Measurements from ENCODE around the gene ADAR.
"Not testable (repeated sequence)": the region's sequence is repeated elsewhere in the genome, so short reads cannot be mapped to it uniquely, and the experiment has no call there.

The ADAR gene, protein sequence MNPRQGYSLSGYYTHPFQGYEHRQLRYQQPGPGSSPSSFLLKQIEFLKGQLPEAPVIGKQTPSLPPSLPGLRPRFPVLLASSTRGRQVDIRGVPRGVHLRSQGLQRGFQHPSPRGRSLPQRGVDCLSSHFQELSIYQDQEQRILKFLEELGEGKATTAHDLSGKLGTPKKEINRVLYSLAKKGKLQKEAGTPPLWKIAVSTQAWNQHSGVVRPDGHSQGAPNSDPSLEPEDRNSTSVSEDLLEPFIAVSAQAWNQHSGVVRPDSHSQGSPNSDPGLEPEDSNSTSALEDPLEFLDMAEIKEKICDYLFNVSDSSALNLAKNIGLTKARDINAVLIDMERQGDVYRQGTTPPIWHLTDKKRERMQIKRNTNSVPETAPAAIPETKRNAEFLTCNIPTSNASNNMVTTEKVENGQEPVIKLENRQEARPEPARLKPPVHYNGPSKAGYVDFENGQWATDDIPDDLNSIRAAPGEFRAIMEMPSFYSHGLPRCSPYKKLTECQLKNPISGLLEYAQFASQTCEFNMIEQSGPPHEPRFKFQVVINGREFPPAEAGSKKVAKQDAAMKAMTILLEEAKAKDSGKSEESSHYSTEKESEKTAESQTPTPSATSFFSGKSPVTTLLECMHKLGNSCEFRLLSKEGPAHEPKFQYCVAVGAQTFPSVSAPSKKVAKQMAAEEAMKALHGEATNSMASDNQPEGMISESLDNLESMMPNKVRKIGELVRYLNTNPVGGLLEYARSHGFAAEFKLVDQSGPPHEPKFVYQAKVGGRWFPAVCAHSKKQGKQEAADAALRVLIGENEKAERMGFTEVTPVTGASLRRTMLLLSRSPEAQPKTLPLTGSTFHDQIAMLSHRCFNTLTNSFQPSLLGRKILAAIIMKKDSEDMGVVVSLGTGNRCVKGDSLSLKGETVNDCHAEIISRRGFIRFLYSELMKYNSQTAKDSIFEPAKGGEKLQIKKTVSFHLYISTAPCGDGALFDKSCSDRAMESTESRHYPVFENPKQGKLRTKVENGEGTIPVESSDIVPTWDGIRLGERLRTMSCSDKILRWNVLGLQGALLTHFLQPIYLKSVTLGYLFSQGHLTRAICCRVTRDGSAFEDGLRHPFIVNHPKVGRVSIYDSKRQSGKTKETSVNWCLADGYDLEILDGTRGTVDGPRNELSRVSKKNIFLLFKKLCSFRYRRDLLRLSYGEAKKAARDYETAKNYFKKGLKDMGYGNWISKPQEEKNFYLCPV

DNA sequence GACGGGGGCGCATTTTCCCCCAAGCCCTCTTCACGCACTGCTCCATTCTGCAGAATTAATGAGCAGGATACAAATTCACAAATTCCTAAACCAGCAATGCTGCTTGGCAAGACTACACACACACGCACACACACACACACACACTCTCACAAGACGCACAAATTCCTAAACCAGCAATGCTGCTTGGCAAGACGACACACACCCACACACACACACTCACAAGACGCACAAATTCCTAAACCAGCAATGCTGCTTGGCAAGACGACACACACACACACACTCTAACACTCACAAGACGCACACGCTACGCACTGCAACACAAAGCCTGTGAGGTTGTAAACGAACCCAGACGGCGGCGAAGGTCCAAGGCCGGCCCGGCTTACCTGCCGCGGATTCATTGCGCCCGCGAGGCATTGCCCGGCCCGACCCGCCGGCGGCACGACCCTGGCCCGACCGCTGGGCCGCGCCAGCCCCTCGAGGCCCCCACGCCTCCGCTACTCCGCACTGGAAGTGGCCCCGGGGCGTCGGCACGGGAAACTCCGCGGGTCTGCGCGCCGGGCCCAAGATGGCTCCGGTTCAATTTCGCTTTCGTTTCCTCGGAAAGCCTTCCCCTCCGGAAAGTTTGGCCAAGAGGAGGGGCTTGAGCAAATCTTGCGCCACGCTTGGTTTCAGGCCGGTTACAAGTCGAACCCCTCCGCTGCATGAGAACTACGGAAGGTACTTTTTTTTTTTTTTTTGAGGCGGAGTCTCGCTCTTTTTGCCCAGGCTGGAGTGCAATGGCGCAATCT lies at the start of gene ADAR:
TSS of gene ADAR (minus strand) at position 578 of the 788 bp plus-strand sequence. CDS start at position 398, 180 bp downstream.
- FAIRE-seq: peak; percentile 81

DNA sequence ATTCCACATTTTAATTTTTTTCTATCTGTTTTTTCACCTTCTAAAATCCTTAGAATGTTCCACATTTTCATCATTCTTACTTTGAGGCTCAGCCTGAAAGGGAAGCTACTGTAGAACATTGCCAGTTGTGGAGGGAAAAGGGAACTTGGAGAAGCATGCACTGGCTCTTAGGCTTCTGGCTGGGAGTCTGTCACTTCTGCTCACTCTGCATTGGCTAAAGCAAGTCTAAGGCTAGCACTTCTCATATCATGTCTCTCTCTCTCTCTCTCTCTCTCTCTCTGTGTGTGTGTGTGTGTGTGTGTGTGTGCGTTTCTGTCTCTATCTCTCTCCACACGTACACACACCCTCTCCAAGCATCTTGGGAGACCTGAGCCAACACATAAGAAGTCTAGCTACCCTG lies 49.6 kb upstream of the ADAR start:
- FAIRE-seq: no peak

DNA sequence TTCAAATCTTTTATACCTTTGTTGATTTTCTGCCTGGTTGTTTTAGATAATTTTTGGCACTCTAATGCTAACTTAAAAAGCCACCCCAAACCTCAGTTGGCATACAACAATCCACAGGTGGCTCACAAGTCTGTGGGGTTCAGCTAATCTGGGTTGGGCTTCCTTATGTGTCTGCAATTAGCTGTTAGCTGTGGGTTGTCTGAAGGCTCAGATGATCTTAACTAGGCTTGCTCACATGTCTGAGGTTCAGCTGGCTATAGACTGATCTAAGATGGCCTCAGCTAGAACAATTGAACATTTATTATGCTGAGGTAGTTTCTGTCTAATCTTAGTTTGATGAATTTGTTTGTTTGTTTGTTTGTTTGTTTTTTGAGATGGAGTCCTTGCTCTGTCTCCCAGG lies 44.9 kb upstream of the ADAR start:
- FAIRE-seq: no peak

DNA sequence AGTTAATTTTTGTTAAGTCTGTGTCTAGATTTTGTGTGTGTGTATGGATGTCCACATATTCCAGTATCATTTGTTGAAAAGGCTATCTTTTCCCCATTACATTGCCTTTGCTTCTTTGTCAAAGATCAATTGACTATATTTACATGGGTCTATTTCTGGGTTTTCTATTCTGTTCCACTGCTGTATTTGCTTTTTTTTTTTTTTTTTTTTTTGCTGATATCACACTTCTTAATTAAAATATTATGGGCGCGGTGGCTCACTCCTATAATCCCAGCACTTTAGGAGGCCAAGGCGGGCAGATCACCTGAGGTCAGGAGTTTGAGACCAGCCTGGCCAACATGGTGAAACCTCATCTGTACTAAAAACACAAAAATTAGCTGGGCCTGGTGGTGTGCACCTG lies 36.7 kb upstream of the ADAR start:
- FAIRE-seq: not testable (repeated sequence)

DNA sequence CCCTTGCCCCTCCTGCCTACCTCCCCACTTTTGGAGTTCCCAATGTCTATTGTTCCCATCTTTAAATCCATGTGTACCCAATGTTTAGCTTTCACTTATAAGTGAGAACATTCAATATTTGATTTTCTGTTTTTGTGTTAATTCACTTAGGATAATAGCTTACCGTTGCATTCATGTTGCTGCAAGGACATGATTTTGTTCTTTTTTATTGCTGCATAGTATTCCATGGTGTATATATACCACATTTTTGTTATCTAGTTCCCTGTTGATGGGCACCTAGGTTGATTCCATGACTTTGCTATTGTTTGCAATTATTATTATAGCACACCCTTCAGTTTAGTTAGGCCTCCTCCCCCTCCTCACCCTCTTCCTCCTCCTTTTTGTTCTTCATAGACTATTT lies 33.5 kb upstream of the ADAR start:
- FAIRE-seq: no peak

DNA sequence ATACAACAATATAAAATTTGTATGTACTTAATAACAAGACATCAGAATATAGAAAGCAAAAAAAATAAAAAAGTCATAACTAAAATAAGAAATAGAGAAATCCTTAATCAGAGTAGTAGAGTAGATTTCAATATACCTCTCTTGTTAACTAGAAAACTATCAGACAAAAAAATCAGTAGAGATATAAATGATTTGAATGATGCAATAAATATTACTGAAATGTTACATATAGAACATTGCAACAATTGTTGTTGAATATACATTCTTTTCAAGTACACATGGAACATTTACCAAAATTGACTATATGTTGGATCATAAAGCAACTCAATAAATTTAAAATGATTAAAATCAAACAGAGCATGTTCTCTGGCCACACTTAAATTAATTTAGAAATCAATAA lies 31.9 kb upstream of the ADAR start:
- FAIRE-seq: peak; percentile 91

DNA sequence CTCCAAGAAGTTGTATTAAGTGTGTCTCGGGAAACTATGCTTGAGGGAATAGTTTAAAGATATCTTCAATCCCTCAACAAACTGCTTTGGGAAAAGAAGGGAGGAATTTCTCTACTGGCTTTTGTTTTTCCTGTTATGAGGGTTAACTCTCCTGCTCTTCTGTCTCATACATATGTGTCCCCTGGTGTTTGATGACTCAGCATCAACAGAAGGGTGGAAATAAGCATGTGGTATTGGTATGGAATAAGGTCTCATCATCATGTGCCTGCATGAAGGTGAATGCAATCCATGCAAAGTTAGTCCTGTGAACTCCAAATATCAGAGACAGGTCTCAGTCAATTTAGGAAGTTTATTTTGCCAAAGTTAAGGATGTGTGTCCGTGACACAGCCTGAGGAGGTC lies 27.2 kb upstream of the ADAR start:
- FAIRE-seq: no peak

DNA sequence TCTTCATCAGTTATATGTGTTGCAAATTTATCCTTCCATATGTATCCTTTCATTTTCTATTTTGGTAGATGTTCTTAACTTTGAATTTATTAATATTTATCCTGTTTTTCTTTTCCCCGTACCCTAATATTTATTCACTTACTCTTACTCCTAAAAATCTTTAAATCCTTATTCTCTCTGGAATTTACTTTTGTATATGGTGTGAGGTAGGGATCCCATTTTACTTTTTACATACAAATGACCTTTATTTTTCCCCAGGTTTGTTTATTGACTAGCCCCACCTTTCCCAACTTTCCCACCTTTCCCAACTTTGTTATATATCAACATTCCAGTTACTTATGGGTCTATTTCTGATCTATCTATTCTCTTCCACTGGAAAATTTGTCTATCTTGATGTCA lies 21.7 kb upstream of the ADAR start:
- FAIRE-seq: peak; percentile 49

DNA sequence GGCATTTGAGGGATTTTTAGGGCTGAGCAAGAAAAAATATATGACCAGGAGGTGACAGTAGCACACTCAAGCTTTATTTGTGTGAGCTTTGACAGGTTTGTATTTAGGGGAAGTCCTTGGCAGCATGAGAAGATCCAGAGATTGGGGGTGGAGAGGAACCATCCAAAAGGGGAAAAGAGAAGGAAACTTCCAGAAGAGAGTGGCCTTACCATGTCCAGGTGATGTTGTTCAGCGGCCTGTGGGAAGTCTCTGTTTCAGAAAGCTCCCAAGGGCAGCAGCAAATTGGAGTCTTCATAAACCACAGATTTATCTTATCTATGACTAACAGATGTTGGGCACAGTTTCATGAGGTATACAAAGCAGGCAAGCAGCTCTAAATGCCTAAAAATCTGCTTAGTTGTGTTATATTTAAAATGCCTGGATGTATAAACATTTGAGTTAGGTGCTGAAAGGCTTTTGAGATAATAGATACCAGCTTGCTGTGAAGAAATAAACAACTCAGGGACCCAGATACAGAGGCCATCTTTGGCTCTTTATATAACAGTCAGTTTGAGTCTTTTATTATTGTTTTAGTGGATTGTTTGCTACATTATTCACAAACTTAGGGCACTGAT lies 21.2 kb upstream of the ADAR start:
- no peak for FAIRE-seq

DNA sequence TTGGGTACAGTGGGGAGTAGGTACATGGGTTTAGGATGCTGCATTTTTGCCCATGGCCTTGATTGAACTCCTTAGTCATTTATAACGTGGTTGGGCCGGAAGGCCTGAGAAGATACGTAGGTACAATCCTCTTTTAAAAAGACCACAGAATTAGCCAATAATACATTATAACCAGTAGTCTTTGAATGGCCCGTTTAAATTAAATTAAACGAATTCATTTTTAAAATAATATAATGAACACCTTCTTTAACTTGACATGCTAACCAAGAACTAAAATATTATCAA lies 20.1 kb upstream of the ADAR start:
- FAIRE-seq: no peak

DNA sequence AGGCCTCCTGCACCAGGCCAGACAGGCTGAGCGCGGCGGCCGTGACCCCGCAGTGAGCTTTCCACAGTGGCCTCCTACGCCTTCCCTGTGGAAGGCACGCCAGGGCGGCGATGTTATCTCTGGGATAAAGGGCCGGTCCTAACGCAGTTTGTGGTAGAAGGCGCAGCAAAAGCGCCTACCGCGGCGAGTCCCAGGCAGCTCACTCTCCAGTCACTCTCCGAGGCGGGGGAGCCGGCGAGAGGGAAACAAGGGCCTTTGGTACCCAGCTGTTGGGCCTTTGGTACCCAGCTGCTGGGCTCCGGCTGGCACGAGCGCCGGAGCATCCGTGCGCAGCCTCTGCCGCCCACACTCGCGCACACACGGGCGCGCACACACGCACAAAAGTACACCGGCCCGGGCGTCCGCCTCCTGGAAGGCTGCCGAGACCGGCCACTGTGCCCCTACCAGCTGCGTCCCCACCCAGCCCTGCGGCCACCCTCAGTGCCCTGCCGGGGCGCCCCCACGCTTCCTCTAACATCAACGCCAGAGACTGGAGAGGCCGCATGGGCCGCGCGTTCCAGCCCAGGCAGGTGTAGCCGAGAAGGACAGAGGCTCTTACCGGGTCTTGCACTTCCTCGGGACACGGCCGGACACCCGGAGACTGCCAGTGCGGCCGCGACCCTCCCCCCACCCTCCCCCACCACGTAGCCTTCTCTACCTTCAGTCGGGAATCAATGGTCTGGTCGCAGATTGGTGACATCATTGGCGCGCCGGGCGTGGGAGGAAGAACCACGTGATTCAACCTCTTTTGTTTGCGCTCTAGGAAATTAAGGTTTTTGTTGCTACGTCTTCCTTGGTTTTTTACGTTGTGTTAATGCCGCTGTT lies 19.5 kb upstream of the ADAR start:
- FAIRE-seq: peak; percentile 87

DNA sequence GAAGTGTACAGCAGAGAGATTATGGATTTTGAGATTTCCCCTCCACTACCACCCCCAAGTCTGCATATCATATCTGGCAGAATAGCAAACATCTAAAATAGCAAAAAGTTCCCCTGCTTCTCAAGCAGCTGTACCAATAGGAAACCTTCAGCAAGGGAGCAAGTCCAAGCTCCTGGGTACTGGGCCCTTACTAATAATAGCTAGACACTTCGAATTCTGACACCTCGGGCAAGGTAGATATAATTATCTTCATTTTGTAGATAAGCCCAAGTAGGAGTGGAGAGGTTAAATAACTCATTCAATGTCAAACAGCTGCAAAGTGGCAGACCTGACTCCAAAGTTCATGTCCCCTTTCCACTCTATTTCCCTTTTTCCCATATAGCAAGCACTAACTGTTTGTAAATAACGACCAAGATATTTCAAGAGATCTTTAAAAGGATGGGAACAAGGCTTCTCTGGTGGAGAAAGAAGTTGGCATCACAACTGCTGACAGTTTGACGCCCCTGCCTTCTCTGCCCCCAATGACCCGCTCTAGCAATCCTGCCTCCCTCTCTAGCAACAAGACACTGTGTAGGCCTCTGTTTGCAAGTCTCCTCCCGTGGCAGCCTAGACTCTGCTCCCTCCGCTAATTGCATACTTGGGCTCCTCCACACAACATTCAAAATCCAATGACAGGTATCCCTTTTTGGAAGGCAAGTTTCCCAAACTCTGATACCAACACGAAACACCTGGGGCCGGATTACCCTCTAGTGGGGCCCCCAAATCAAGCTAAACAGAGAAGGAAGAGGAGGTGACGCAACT lies 18.7 kb upstream of the ADAR start:
- FAIRE-seq: no peak

DNA sequence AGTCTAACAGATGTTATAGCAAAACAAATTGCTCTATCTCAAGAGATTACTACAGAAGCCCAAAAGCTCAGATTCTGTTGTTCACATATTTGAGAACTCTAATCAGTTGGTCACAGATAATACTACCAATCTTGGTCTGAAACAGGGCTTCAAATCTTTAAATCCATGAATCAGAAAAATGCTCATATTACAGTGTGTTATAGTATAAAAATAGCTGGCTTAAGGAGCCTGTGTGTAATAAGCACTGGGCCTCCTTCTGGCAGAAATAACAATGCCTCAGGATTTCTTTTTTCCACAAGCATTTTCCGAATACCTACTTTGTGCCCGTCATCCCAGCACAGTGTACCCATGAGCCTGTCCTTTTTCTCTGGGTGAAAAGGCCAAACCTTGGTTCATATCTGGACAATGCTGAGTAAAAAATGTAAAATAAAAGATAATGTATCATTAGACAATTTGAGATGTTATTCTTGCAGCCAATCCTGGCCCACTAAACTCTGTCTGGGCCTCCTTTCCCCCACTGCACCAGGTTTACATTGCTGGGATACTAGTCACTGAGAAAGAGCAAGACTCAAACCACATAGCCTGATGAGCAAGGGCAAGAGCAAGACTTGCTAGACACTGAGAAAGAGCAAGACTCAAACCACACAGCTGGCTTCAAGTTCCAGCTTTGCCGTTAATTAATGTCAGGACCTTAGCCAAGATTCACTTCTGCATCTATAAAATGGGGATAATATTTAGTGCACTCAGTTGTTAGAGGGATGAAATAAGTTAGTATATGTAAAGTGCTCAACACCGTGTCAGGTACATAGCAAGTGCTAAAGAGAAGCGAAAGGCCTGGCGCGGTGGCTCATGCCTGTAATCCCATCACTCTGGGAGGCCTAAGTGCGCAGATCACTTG lies 17.0 kb upstream of the ADAR start:
- FAIRE-seq: no peak

DNA sequence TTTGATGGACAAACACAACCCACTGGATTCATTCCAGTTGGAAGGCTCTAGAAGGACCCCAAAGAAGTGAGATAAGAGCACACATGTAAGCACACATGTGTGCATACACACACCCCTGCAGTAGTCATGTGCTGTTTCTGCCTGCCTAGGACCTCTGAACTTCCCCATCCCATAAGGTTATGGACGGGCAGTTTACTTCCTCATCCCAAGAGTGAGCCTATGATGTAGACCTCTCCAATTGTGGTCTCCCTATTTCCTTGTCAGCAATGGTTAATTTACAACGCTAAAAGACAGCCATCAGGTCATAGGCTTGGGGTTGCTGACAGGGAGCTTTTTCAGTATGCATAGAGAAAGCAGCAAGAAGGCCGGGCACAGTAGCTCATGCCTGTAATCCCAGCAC lies 15.4 kb upstream of the ADAR start:
- no peak for FAIRE-seq

DNA sequence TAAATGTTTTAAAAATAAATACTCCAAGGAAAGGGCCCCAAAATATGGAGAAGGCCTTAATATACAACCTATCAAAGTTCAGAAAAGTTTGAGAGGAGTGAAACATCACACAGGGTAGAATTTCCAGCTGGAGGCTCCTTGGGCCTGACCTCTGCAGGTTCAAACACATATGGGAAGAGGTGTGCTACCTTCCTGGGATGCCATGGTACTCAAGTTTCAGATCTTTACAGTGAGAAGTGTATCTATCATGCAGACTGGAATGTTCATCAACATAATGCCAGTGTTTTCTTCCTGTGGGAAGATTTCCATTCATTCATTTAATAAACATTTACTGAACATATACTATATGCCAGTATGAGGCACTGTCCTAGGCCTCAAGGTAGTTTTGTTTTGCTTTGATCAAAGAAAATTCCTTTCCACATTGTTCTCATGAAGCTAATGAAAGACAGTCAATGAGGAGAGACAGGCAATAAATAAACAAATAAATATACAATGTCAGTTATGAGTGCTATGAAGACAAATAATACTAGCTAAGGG lies 14.6 kb upstream of the ADAR start:
- FAIRE-seq: no peak

DNA sequence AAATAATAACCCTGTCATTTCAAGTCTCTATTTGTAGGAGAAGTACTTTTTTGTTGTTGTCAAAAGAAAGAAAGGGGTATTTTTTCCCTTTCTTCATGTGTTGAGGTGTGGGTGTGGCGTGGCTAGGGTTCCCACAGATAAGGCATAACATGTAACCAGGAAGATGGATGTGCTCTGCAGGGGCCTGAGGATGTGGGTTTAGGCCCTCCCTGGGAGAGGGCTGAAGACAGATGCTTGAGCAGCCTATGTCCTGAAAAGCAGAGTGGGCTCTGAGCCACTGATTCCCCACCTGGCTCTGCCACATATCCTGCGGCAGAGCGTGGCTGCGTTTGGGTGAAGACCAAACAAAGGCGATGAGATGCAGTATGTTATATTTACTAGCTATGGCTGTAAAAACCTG lies 13.9 kb upstream of the ADAR start:
- no peak for FAIRE-seq

DNA sequence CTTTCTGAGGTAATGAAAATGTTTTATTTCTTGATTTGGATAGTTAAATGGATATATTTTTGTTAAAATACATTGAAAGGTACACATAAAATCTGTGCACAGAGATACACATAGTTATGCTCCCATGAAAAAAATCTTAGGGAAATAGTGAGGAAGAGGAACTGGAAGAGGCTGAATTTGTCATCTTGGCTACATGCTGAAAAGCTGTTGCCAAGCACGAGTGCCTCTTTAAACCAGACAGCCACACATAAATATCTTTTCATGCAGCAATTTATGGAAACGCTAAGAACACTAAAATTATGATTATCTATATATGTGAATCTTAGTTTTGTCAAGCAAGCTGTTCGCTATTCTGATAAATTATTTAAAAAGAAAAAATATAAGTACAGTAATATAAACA lies 12.8 kb upstream of the ADAR start:
- FAIRE-seq: no peak

DNA sequence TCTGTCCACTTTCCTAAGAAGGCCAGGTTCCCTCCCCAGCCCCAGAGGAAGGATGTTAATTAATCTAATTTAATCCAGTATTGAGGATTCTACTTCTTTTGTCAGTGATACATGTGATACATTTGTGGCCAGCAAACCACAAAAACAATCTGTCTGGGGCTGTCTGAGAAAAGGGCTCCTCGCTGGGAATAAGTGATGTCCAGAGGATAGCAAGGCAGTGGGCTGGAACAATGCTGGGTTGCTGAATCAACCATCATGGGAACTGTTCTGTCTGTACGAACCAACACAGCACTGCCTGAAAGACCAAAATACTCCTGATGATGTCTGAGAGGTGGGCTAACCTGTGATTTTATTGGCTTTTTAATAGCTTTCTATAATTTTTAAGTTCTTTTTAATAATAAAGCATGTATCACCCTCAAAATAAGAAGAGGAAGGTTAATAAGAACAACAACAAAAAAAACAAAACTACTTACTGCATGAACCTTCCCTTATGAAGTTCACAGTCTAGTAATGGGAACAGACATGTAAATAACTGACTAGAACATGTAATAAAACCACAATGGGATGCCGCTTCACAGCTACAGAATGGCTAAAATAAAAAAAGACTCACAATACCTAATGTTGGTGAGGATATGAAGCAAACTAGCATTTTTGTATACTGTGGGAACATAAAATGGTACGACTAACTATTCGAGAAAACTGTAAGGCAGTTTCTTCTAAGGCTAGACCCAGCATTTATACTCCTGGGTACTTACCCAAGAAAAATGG lies 11.4 kb upstream of the ADAR start:
- peak; percentile 23 for FAIRE-seq

All from TTC549 (cell line).